ENCODE results near the gene CNPY1.

CNPY1 gene

GRCh38 chr7:155486783-155487508 lies 59.4 kb downstream of the CNPY1 start:
- DNase-seq: no peak

GRCh38 chr7:155484483-155485399 lies 61.6 kb downstream of the CNPY1 start:
- no peak for DNase-seq

GRCh38 chr7:155483868-155484325 lies 62.5 kb downstream of the CNPY1 start:
- no peak for DNase-seq

- DNase-seq: no peak
These were observed 63.1 kb downstream of the CNPY1 start for GRCh38 chr7:155483245-155483644.

GRCh38 chr7:155482511-155483183 lies 63.7 kb downstream of the CNPY1 start:
- DNase-seq: no peak

- no peak for DNase-seq
These were observed 64.6 kb downstream of the CNPY1 start for GRCh38 chr7:155481764-155482163.

- no peak for DNase-seq
These were observed 68.9 kb downstream of the CNPY1 start for GRCh38 chr7:155477476-155477875.

- DNase-seq: no peak
These were observed 74.6 kb downstream of the CNPY1 start for GRCh38 chr7:155471718-155472117.

GRCh38 chr7:155470686-155471638 lies 75.4 kb downstream of the CNPY1 start:
- DNase-seq: no peak

GRCh38 chr7:155470186-155470487 lies 76.2 kb downstream of the CNPY1 start:
- DNase-seq: no peak

GRCh38 chr7:155469311-155470185 lies 76.8 kb downstream of the CNPY1 start:
- no peak for DNase-seq

- no peak for DNase-seq
These were observed 77.6 kb downstream of the CNPY1 start for GRCh38 chr7:155468785-155469148.

GRCh38 chr7:155467846-155468784 lies 78.2 kb downstream of the CNPY1 start:
- DNase-seq: no peak

- no peak for DNase-seq
These were observed 79.3 kb downstream of the CNPY1 start for GRCh38 chr7:155466814-155467733.

- no peak for DNase-seq
These were observed 80.1 kb downstream of the CNPY1 start for GRCh38 chr7:155466142-155466813.

- no peak for DNase-seq
These were observed 80.6 kb downstream of the CNPY1 start for GRCh38 chr7:155465761-155466141.

GRCh38 chr7:155464948-155465739 lies 81.2 kb downstream of the CNPY1 start:
- no peak for DNase-seq

- DNase-seq: no peak
These were observed 82.2 kb downstream of the CNPY1 start for GRCh38 chr7:155464183-155464582.
